LNCAP (cell line): ENCODE measurements around the gene XCR1.

Source experiments
- CTCF ChIP-seq: fragments of 450-650 bp; IDR thresholded peaks from 2 replicates; pipeline ENCODE4 v1.5.1; 2017; ENCODE audit warnings: mild to moderate bottlenecking

Gene XCR1

GRCh38 chr3:46027021-46027705 lies at the start of gene XCR1:
Gene XCR1 (minus strand): TSS chr3:46027483. CDS start chr3:46021947, 5,536 bp downstream.
- TF ChIP-seq CTCF = no peak

- TF ChIP-seq CTCF = peak; percentile 21; the same call in 1 of the 2 replicates
These were observed 49.3 kb upstream of the XCR1 start for GRCh38 chr3:46076606-46077005.

- no peak for TF ChIP-seq CTCF
These were observed 48.5 kb upstream of the XCR1 start for GRCh38 chr3:46075816-46076215.

GRCh38 chr3:46071222-46071858 lies 44.1 kb upstream of the XCR1 start:
- TF ChIP-seq CTCF = no peak

GRCh38 chr3:46070595-46071093 lies 43.4 kb upstream of the XCR1 start:
- TF ChIP-seq CTCF = no peak

GRCh38 chr3:46068501-46068900 lies 41.2 kb upstream of the XCR1 start:
- no peak for TF ChIP-seq CTCF

GRCh38 chr3:46067401-46067800 lies 40.1 kb upstream of the XCR1 start:
- no peak for TF ChIP-seq CTCF
